ENCODE measurements around the gene CERKL.

The CERKL gene

GRCh38 chr2:181682026-181682789 lies 25.3 kb upstream of the CERKL start:
- no peak overlapping the region for H3K4me2 ChIP-seq (ENCODE audit: low read length)
- no peaks in the 10 kb centered on the region for H3K79me2 ChIP-seq (ENCODE audit: control insufficient read depth, low read length)
- H3K4me1 ChIP-seq (ENCODE audit: control insufficient read depth, low read length) = peaks cover 25% of the 10 kb centered on the region
- H3K4me3 ChIP-seq (ENCODE audit: low read length) = no peak overlapping the region
- H3K9me2 ChIP-seq (replicated peaks; ENCODE audit: control insufficient read depth, low read length) = no peaks in the 10 kb centered on the region
- TF ChIP-seq CTCF (IDR thresholded peaks at IDR 0.05; ENCODE audit: low read depth, low read length, poor library complexity, severe bottlenecking) (no peak), EZH2phosphoT487 (IDR thresholded peaks at IDR 0.05; ENCODE audit: borderline replicate concordance, low read length) (no peak)
- no peaks in the 10 kb centered on the region for H3K36me3 ChIP-seq (ENCODE audit: control insufficient read depth, low read length)
- peaks cover 7% of the 10 kb centered on the region; the same call in 1 of the 2 replicates for H3K27me3 ChIP-seq (ENCODE audit: control insufficient read depth, low read length)
- no peaks in the 10 kb centered on the region for H4K20me1 ChIP-seq (ENCODE audit: control insufficient read depth, insufficient read depth, low read depth, low read length)
- H3K9me3 ChIP-seq (ENCODE audit: control insufficient read depth, insufficient read depth, low read length) = peaks cover 23% of the 10 kb centered on the region
- peaks cover 8% of the 10 kb centered on the region for H3F3A ChIP-seq (ENCODE audit: control insufficient read depth, insufficient read depth)
- no peak overlapping the region for H3K27ac ChIP-seq (ENCODE audit: low read depth, low read length)

- Histone ChIP-seq H3K9me2 (replicated peaks; ENCODE audit: control insufficient read depth, low read length) (no peaks in the 10 kb centered on the region), H3K27me3 (ENCODE audit: control insufficient read depth, low read length) (peaks cover 7% of the 10 kb centered on the region; the same call in 1 of the 2 replicates), H3K4me2 (ENCODE audit: low read length) (no peak overlapping the region), H4K20me1 (ENCODE audit: control insufficient read depth, insufficient read depth, low read depth, low read length) (no peaks in the 10 kb centered on the region), H3K27ac (ENCODE audit: low read depth, low read length) (no peak overlapping the region), H3K4me1 (ENCODE audit: control insufficient read depth, low read length) (peaks cover 15% of the 10 kb centered on the region), H3F3A (ENCODE audit: control insufficient read depth, insufficient read depth) (peaks cover 7% of the 10 kb centered on the region), H3K36me3 (ENCODE audit: control insufficient read depth, low read length) (no peaks in the 10 kb centered on the region), H3K9me3 (ENCODE audit: control insufficient read depth, insufficient read depth, low read length) (peaks cover 23% of the 10 kb centered on the region), H3K4me3 (ENCODE audit: low read length) (no peak overlapping the region), H3K79me2 (ENCODE audit: control insufficient read depth, low read length) (no peaks in the 10 kb centered on the region)
- TF ChIP-seq EZH2phosphoT487 (IDR thresholded peaks at IDR 0.05; ENCODE audit: borderline replicate concordance, low read length) (no peak), CTCF (IDR thresholded peaks at IDR 0.05; ENCODE audit: low read depth, low read length, poor library complexity, severe bottlenecking) (no peak)
These were observed 24.3 kb upstream of the CERKL start for GRCh38 chr2:181680937-181681811.

- Histone ChIP-seq H3K27ac (ENCODE audit: low read depth, low read length) (no peak within 1 kb of the TSS), H3K4me3 (ENCODE audit: low read length) (no peak within 1 kb of the TSS), H4K20me1 (ENCODE audit: control insufficient read depth, insufficient read depth, low read depth, low read length) (no peaks in the 10 kb centered on the region), H3F3A (ENCODE audit: control insufficient read depth, insufficient read depth) (no peaks in the 10 kb centered on the region), H3K27me3 (ENCODE audit: control insufficient read depth, low read length) (peaks cover 7% of the 10 kb centered on the region; the same call in 1 of the 2 replicates), H3K79me2 (ENCODE audit: control insufficient read depth, low read length) (no peaks in the 10 kb centered on the region), H3K9me3 (ENCODE audit: control insufficient read depth, insufficient read depth, low read length) (peaks cover 23% of the 10 kb centered on the region), H3K9me2 (replicated peaks; ENCODE audit: control insufficient read depth, low read length) (no peaks in the 10 kb centered on the region), H3K36me3 (ENCODE audit: control insufficient read depth, low read length) (no peaks in the 10 kb centered on the region), H3K4me2 (ENCODE audit: low read length) (no peak within 1 kb of the TSS), H3K4me1 (ENCODE audit: control insufficient read depth, low read length) (peaks cover 6% of the 10 kb centered on the region)
- TF ChIP-seq CTCF (IDR thresholded peaks at IDR 0.05; ENCODE audit: low read depth, low read length, poor library complexity, severe bottlenecking) (no peak), EZH2phosphoT487 (IDR thresholded peaks at IDR 0.05; ENCODE audit: borderline replicate concordance, low read length) (no peak)
These were observed 23.4 kb upstream of the CERKL start, which contains the start of gene NEUROD1 for GRCh38 chr2:181680055-181680936. Gene NEUROD1 (minus strand): TSS chr2:181680517. CDS start chr2:181678860, 1,657 bp downstream.
